Right lobe of liver (tissue), 6 donors: ENCODE data around the gene GNAT1. TPM values are rescaled to one million over a fixed set of nuclear protein-coding genes. Genes with fewer than 3 reads are reported as not detected.
A peak's percentile ranks its signal among the peaks of the same experiment; 100 is the strongest.

Source experiments
- ATAC-seq, 4 donors: fragments of 200-7000 bp; cut with Tn5 transposase; one replicate each; pipeline ENCODE4 v1.9.1; 2020; ENCODE audit warnings: mild to moderate bottlenecking in 4 of 4, moderate library complexity in 4 of 4
- DNase-seq, 3 donors: peaks; one replicate each; pipeline ENCODE4 v3.0.0-alpha.2; 2020
- H3K27ac ChIP-seq, 3 donors: fragments of 200-600 bp; one replicate each; pipeline ENCODE4 v1.8.0; 2022
- H3K27me3 ChIP-seq, 2 donors: fragments of 200-600 bp; one replicate each; pipeline ENCODE4 v1.8.0; 2022
- H3K36me3 ChIP-seq, 4 donors: fragments of 200-600 bp; sonication (generic) in 1 of 4; one replicate each; pipeline versions ENCODE4 v1.5.1 to v1.8.0; 2017 to 2022; ENCODE audit warnings: control low read depth in 1 of 4
- H3K4me1 ChIP-seq, 4 donors: fragments of 200-600 bp; sonication (generic) in 1 of 4; one replicate each; pipeline versions ENCODE4 v1.5.1 to v1.8.0; 2017 to 2022; ENCODE audit warnings: control low read depth in 1 of 4
- H3K4me3 ChIP-seq, 3 donors: fragments of 200-600 bp; one replicate each; pipeline ENCODE4 v1.8.0; 2022
- H3K9me3 ChIP-seq, 4 donors: fragments of 200-600 bp; sonication (generic) in 1 of 4; one replicate each; pipeline versions ENCODE4 v1.5.1 to v1.8.0; 2017 to 2022; ENCODE audit warnings: control low read depth in 1 of 4
- CTCF ChIP-seq, 4 donors: fragments of 200-600 bp in 3 of 4; fragments of 450-650 bp in 1 of 4; IDR thresholded peaks; one replicate each; pipeline versions ENCODE4 v1.5.1 to v1.8.0; 2016 to 2022; ENCODE audit warnings: antibody characterized with exemption in 4 of 4, mild to moderate bottlenecking in 2 of 4
- POLR2A ChIP-seq: fragments of 450-650 bp; IDR thresholded peaks from one replicate; pipeline ENCODE4 v1.6.1; 2017; ENCODE audit warnings: antibody characterized with exemption, mild to moderate bottlenecking
- WGBS: methylation state at CpG from one replicate; pipeline ENCODE4 v1.1.6; 2018; ENCODE audit warnings: low coverage, low lambda C conversion rate; ENCODE audit not compliant: insufficient coverage; ENCODE audit errors: missing lambda C conversion rate; 5-methylcytosine and 5-hydroxymethylcytosine counted together
- intact Hi-C, 2 donors: fragments of 100-400 bp; cut with DNase I; formaldehyde crosslinking; loops; one replicate each; pipeline versions ENCODE4 v1.11.2 to v1.14.1; 2022
- total RNA-seq, 6 experiments: library from RNA; depleted of rRNA in 2 of 6; stranded (reverse); fragments of >200 nt in 2 of 6; fragmentation: NEBNext Ultra II Directional in 3 of 6; extraction: Animal tissue kit (Norgen Biotek cat#: 25700) in 3 of 6; gene quantifications; one replicate each; pipeline versions ENCODE4 v1.1.0 to v1.2.4, GENCODE V29; 2016 to 2023
- donor health status: DM: no; HTN: yes; CAD: no.
- donor health status: DM: no; HTN: no; CAD: no.
- donor health status: DM: no; HTN: no; CAD: no.
- donor health status: DM: no; HTN: yes; CAD: no.
- donor health status: DM: no; HTN: yes; CAD: no.

The GNAT1 gene
- total RNA-seq, 6 experiments from 2014 or later: 0.07 TPM; not detected in 5

- TF ChIP-seq CTCF (IDR thresholded peaks at IDR 0.05) (no peak), POLR2A (no peak)
- no peak for DNase-seq
- no peak for ATAC-seq
- H3K4me1 ChIP-seq: peaks cover 0 to 11% (median 0%) of the 10 kb centered on the region in 4 donors
- H3K36me3 ChIP-seq: no peaks in the 10 kb centered on the region
- no peak overlapping the region for H3K27ac ChIP-seq
- H3K9me3 ChIP-seq: no peaks in the 10 kb centered on the region
- H3K4me3 ChIP-seq: peak overlapping the region in 1 of 3 donors; percentile 37
- no peaks in the 10 kb centered on the region for H3K27me3 ChIP-seq
- WGBS: 44% methylated on average over 7 of the region's 9 CpGs
- intact Hi-C loops: no loop called here
These were observed 37.5 kb upstream of the GNAT1 start for GRCh38 chr3:50153782-50154475.

- H3K4me1 ChIP-seq: peaks cover 0 to 11% (median 0%) of the 10 kb centered on the region in 4 donors
- ATAC-seq: peak; percentile 17 to 48 (median 29)
- 0% methylated on average over 4 of the region's 34 CpGs for WGBS
- H3K27me3 ChIP-seq: no peaks in the 10 kb centered on the region
- H3K36me3 ChIP-seq: no peaks in the 10 kb centered on the region
- H3K4me3 ChIP-seq: peak overlapping the region; percentile 32 to 54 (median 37)
- DNase-seq: no peak
- intact Hi-C loops: no loop called here
- no peak for TF ChIP-seq POLR2A
- peak in 2 of 4 donors; percentile 7 to 20 for TF ChIP-seq CTCF (IDR thresholded peaks at IDR 0.05)
- H3K9me3 ChIP-seq: no peaks in the 10 kb centered on the region
- no peak overlapping the region for H3K27ac ChIP-seq
These were observed 37.0 kb upstream of the GNAT1 start for GRCh38 chr3:50154476-50154839.

- Histone ChIP-seq H3K27me3 (no peaks in the 10 kb centered on the region), H3K4me1 (peaks cover 0 to 11% (median 0%) of the 10 kb centered on the region in 4 donors), H3K9me3 (no peaks in the 10 kb centered on the region), H3K36me3 (no peaks in the 10 kb centered on the region), H3K27ac (peak within 1 kb of the TSS in 1 of 3 donors; percentile 36), H3K4me3 (peak within 1 kb of the TSS; percentile 32 to 54 (median 37))
- TF ChIP-seq POLR2A: peak; percentile 46
- peak; percentile 10 to 39 (median 14) for TF ChIP-seq CTCF (IDR thresholded peaks at IDR 0.05)
- intact Hi-C loops: no loop called here
- WGBS: no CpG with 5 or more reads among the region's 98 CpGs
- DNase-seq (peak in 2 of 3 donors; percentile 76 to 78), ATAC-seq (peak; percentile 85 to 90 (median 88))
These were observed 36.4 kb upstream of the GNAT1 start, which contains the start of gene SEMA3F for GRCh38 chr3:50154840-50155490. TSS of gene SEMA3F (plus strand) at chr3:50155324. CDS start at chr3:50159623, 4,299 bp downstream.

GRCh38 chr3:50155491-50155878, 35.9 kb upstream of the GNAT1 start:
- TF ChIP-seq CTCF (IDR thresholded peaks at IDR 0.05): no peak
- no peak for TF ChIP-seq POLR2A
- intact Hi-C loops: no loop called here
- peak overlapping the region in 1 of 3 donors; percentile 36 for H3K27ac ChIP-seq
- no peak for DNase-seq
- peak overlapping the region; percentile 32 to 54 (median 37) for H3K4me3 ChIP-seq
- H3K27me3 ChIP-seq: no peaks in the 10 kb centered on the region
- peaks cover 0 to 11% (median 0%) of the 10 kb centered on the region in 4 donors for H3K4me1 ChIP-seq
- ATAC-seq: no peak
- no peaks in the 10 kb centered on the region for H3K9me3 ChIP-seq
- no peaks in the 10 kb centered on the region for H3K36me3 ChIP-seq
- no CpG with 5 or more reads among the region's 37 CpGs for WGBS
